ENCODE data around the gene HOTAIR.

GRCh38 chr12:53927220-53928029 lies 47.3 kb downstream of the HOTAIR start:
- no peak for TF ChIP-seq CTCF (IDR thresholded peaks at IDR 0.05)
- TF ChIP-seq POLR2A (IDR thresholded peaks at IDR 0.05): no peak
- no peak for TF ChIP-seq POLR2AphosphoS5 (IDR thresholded peaks at IDR 0.05)

Data from stomach (tissue), 4 donors.